ENCODE measurements around the gene TCF25. TPM values are rescaled to one million over a fixed set of nuclear protein-coding genes. Genes with fewer than 3 reads are reported as not detected.
A peak's percentile ranks its signal among the peaks of the same experiment; 100 is the strongest.

The TCF25 gene
- total RNA-seq, 1 donor from 2014 or later = 210 TPM

- Mint-ChIP-seq H3K36me3 (ENCODE audit: low read depth, unreplicated experiment) (peaks cover 10% of the 10 kb centered on the region), H3K27me3 (ENCODE audit: unreplicated experiment) (peaks cover 21% of the 10 kb centered on the region), H3K9me3 (ENCODE audit: unreplicated experiment) (no peaks in the 10 kb centered on the region), H3K4me1 (ENCODE audit: unreplicated experiment) (peaks cover 7% of the 10 kb centered on the region), H3K4me3 (ENCODE audit: unreplicated experiment) (no peak overlapping the region), H3K27ac (ENCODE audit: unreplicated experiment) (no peak overlapping the region)
- peak; percentile 51 for DNase-seq (ENCODE audit: low spot score)
- TF ChIP-seq CTCF (IDR thresholded peaks at IDR 0.05; ENCODE audit: unreplicated experiment) = no peak
These were observed 44.5 kb downstream of the TCF25 start for GRCh38 chr16:89917773-89918452.

- peak; percentile 63 for TF ChIP-seq CTCF (IDR thresholded peaks at IDR 0.05; ENCODE audit: unreplicated experiment)
- Mint-ChIP-seq H3K27ac (ENCODE audit: unreplicated experiment) (peak within 1 kb of the TSS; percentile 9), H3K36me3 (ENCODE audit: low read depth, unreplicated experiment) (peaks cover 10% of the 10 kb centered on the region), H3K4me1 (ENCODE audit: unreplicated experiment) (peaks cover 7% of the 10 kb centered on the region), H3K4me3 (ENCODE audit: unreplicated experiment) (no peak within 1 kb of the TSS), H3K27me3 (ENCODE audit: unreplicated experiment) (peaks cover 21% of the 10 kb centered on the region), H3K9me3 (ENCODE audit: unreplicated experiment) (no peaks in the 10 kb centered on the region)
- peak; percentile 70 for DNase-seq (ENCODE audit: low spot score)
These were observed 45.3 kb downstream of the TCF25 start, which contains the start of gene MC1R for GRCh38 chr16:89918453-89919347. MC1R (plus strand) TSS chr16:89918862; CDS start chr16:89919259, 397 bp downstream.

GRCh38 chr16:89919535-89920406 lies 46.4 kb downstream of the TCF25 start:
- DNase-seq (ENCODE audit: low spot score) = no peak
- TF ChIP-seq CTCF (IDR thresholded peaks at IDR 0.05; ENCODE audit: unreplicated experiment) = no peak
- no peak overlapping the region for H3K4me3 Mint-ChIP-seq (ENCODE audit: unreplicated experiment)
- H3K27ac Mint-ChIP-seq (ENCODE audit: unreplicated experiment) = peak overlapping the region; percentile 9
- peaks cover 7% of the 10 kb centered on the region for H3K4me1 Mint-ChIP-seq (ENCODE audit: unreplicated experiment)
- H3K36me3 Mint-ChIP-seq (ENCODE audit: low read depth, unreplicated experiment) = peaks cover 3% of the 10 kb centered on the region
- peaks cover 16% of the 10 kb centered on the region for H3K27me3 Mint-ChIP-seq (ENCODE audit: unreplicated experiment)
- no peaks in the 10 kb centered on the region for H3K9me3 Mint-ChIP-seq (ENCODE audit: unreplicated experiment)

GRCh38 chr16:89920723-89921122 lies 47.3 kb downstream of the TCF25 start:
- Mint-ChIP-seq H3K27me3 (ENCODE audit: unreplicated experiment) (peaks cover 14% of the 10 kb centered on the region), H3K4me1 (ENCODE audit: unreplicated experiment) (peaks cover 7% of the 10 kb centered on the region), H3K36me3 (ENCODE audit: low read depth, unreplicated experiment) (peaks cover 3% of the 10 kb centered on the region), H3K4me3 (ENCODE audit: unreplicated experiment) (no peak overlapping the region), H3K9me3 (ENCODE audit: unreplicated experiment) (no peaks in the 10 kb centered on the region), H3K27ac (ENCODE audit: unreplicated experiment) (no peak overlapping the region)
- no peak for DNase-seq (ENCODE audit: low spot score)
- TF ChIP-seq CTCF (IDR thresholded peaks at IDR 0.05; ENCODE audit: unreplicated experiment) = no peak
